Thoracic aorta (tissue), 2 donors: ENCODE data around the gene THEMIS2. TPM values are rescaled to one million over a fixed set of nuclear protein-coding genes. Genes with fewer than 3 reads are reported as not detected.

Experiments used
- ATAC-seq: fragments of 150-250 bp; one replicate; pipeline ENCODE4 v1.8.0; 2017; ENCODE audit warnings: low read depth; ENCODE audit not compliant: insufficient number of reproducible peaks, low FRiP score
- DNase-seq: peaks from one replicate; pipeline ENCODE4 v3.0.0-alpha.2; 2020; ENCODE audit warnings: low spot score
- H3K27ac ChIP-seq, 2 donors: fragments of 200-600 bp; sonication (generic); 1 replicate in 1 of 2; 2 replicates in 1 of 2; pipeline ENCODE4 v1.5.1; 2016; ENCODE audit warnings: mild to moderate bottlenecking in 2 of 2, moderate library complexity in 2 of 2
- H3K27me3 ChIP-seq: fragments of 200-600 bp; sonication (generic); replicated peaks from 2 replicates; pipeline ENCODE4 v1.6.0; 2016; ENCODE audit warnings: mild to moderate bottlenecking; ENCODE audit not compliant: insufficient read depth
- H3K36me3 ChIP-seq: fragments of 200-600 bp; sonication (generic); one replicate; pipeline ENCODE4 v1.5.1; 2016
- H3K4me1 ChIP-seq, 2 donors: fragments of 200-600 bp; sonication (generic); 1 replicate in 1 of 2; 2 replicates in 1 of 2; pipeline versions ENCODE4 v1.5.1 to v1.6.0; 2016; ENCODE audit warnings: low read depth in 2 of 2, mild to moderate bottlenecking in 1 of 2; ENCODE audit not compliant: control insufficient read depth in 1 of 2
- H3K4me3 ChIP-seq: fragments of 200-600 bp; sonication (generic); 2 replicates; pipeline ENCODE4 v1.5.1; 2016; ENCODE audit warnings: mild to moderate bottlenecking
- H3K9me3 ChIP-seq: fragments of 200-600 bp; sonication (generic); 2 replicates; pipeline ENCODE4 v1.5.1; 2016
- total RNA-seq, 2 donors: library from RNA; depleted of rRNA; stranded (reverse); fragments of >200 nt; gene quantifications; one replicate each; pipeline versions ENCODE4 v1.1.0 to v1.2.3, GENCODE V29; 2016
- TF ChIP-seq, protein P1 (sequence below): fragments of 200-600 bp; sonication (generic); IDR thresholded peaks from one replicate; pipeline ENCODE4 v1.5.1; 2019; ENCODE audit warnings: antibody characterized with exemption

THEMIS2 gene
- total RNA-seq, 2 donors from 2014 or later = 46.2 to 119 TPM

GRCh38 chr1:27889506-27889905 is 17.2 kb downstream of the THEMIS2 start:
- Histone ChIP-seq H3K9me3 (no peaks in the 10 kb centered on the region), H3K36me3 (peaks cover 11% of the 10 kb centered on the region), H3K27ac (no peak overlapping the region), H3K4me3 (no peak overlapping the region), H3K4me1 (no peaks in the 10 kb centered on the region), H3K27me3 (no peaks in the 10 kb centered on the region)
- DNase-seq (no peak), ATAC-seq (no peak)
- TF ChIP-seq, protein P1, sequence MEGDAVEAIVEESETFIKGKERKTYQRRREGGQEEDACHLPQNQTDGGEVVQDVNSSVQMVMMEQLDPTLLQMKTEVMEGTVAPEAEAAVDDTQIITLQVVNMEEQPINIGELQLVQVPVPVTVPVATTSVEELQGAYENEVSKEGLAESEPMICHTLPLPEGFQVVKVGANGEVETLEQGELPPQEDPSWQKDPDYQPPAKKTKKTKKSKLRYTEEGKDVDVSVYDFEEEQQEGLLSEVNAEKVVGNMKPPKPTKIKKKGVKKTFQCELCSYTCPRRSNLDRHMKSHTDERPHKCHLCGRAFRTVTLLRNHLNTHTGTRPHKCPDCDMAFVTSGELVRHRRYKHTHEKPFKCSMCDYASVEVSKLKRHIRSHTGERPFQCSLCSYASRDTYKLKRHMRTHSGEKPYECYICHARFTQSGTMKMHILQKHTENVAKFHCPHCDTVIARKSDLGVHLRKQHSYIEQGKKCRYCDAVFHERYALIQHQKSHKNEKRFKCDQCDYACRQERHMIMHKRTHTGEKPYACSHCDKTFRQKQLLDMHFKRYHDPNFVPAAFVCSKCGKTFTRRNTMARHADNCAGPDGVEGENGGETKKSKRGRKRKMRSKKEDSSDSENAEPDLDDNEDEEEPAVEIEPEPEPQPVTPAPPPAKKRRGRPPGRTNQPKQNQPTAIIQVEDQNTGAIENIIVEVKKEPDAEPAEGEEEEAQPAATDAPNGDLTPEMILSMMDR = no peak

GRCh38 chr1:27891196-27891889 is 19.0 kb downstream of the THEMIS2 start:
- no peaks in the 10 kb centered on the region for H3K27me3 ChIP-seq
- no peak for ATAC-seq
- TF ChIP-seq, protein P1 = no peak

GRCh38 chr1:27894521-27894920 is 22.2 kb downstream of the THEMIS2 start:
- Histone ChIP-seq H3K4me1 (no peaks in the 10 kb centered on the region), H3K27ac (no peak overlapping the region), H3K36me3 (peaks cover 21% of the 10 kb centered on the region), H3K9me3 (no peaks in the 10 kb centered on the region), H3K27me3 (no peaks in the 10 kb centered on the region), H3K4me3 (no peak overlapping the region)
- DNase-seq (no peak), ATAC-seq (no peak)
- TF ChIP-seq, protein P1 = no peak

More at GRCh38 chr1:27891196-27891889, 19.0 kb downstream of the THEMIS2 start:
- no peak for DNase-seq
- Histone ChIP-seq H3K9me3 (no peaks in the 10 kb centered on the region), H3K4me1 (no peaks in the 10 kb centered on the region), H3K4me3 (no peak overlapping the region), H3K27ac (peak overlapping the region; percentile 15 to 20), H3K36me3 (peaks cover 22% of the 10 kb centered on the region)

DNA sequence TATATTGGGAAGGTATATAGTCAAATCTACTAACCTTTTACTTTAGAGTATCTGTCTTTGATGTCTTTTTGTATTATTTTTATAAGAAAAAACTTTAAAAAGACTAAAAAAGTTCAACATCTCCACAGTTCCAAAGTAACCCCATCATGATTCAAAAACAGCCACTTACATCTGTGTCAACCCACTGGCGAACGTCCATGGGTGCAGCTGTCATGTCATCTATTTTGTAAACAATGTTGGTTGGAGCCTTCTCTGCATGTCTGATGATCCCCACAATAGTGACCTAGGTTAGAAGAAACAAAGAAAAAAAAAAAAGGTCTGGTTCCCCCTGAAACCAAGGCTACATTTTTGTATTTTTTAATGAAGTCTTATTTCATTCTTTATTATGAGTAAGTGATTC is 34.4 kb downstream of the THEMIS2 start:
- Histone ChIP-seq H3K36me3 (peaks cover 49% of the 10 kb centered on the region), H3K4me3 (no peak overlapping the region), H3K27me3 (no peaks in the 10 kb centered on the region), H3K9me3 (no peaks in the 10 kb centered on the region), H3K4me1 (no peaks in the 10 kb centered on the region), H3K27ac (no peak overlapping the region)
- DNase-seq (no peak), ATAC-seq (no peak)
- TF ChIP-seq, protein P1 = no peak

DNA sequence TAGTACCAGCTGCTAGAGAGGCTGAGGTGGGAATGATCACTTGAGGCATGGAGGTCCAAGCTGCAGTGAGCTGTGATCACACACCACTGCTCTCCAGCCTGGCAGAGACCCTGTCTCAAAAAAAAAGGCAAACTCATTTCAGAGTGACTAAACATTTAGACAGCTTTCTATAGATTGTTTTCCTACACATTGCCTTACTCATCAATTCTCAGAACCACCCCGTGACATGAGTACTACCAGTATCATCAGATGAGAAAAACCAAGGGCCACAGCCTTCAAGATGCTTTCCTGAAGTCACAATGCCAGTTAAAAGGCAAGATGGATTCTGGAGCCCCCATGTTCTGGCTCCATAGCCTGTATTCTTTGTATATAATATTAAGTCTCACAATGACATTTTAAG is 40.1 kb downstream of the THEMIS2 start:
- Histone ChIP-seq H3K36me3 (peaks cover 14% of the 10 kb centered on the region), H3K4me1 (peaks cover 3 to 13% of the 10 kb centered on the region in 2 donors), H3K9me3 (no peaks in the 10 kb centered on the region), H3K4me3 (no peak overlapping the region), H3K27me3 (no peaks in the 10 kb centered on the region), H3K27ac (no peak overlapping the region)
- TF ChIP-seq, protein P1 = no peak
- ATAC-seq (no peak), DNase-seq (no peak)
